Esophagus muscularis mucosa (tissue), 4 donors: ENCODE data around the gene SKIC8.

Experiments used
- CTCF ChIP-seq, 3 experiments: fragments of 200-600 bp in 2 of 3; fragments of 450-650 bp in 1 of 3; sonication (generic) in 2 of 3; IDR thresholded peaks; one replicate each; pipeline ENCODE4 v1.5.1; 2017 to 2019; ENCODE audit warnings: antibody characterized with exemption in 3 of 3, mild to moderate bottlenecking in 2 of 3, moderate library complexity in 1 of 3
- EP300 ChIP-seq: sonication (generic); formaldehyde crosslinking; IDR thresholded peaks from one replicate; pipeline ENCODE4 v1.6.1; 2017; ENCODE audit warnings: antibody characterized with exemption
- POLR2A ChIP-seq: fragments of 450-650 bp; IDR thresholded peaks from one replicate; pipeline ENCODE4 v1.6.1; 2017; ENCODE audit warnings: antibody characterized with exemption, moderate library complexity, mild to moderate bottlenecking, low read depth
- POLR2AphosphoS5 ChIP-seq, 2 donors: sonication (generic); formaldehyde crosslinking; IDR thresholded peaks; one replicate each; pipeline ENCODE4 v1.6.1; 2017; ENCODE audit warnings: antibody characterized with exemption in 2 of 2

- TF ChIP-seq CTCF (IDR thresholded peaks at IDR 0.05), result no peak
- TF ChIP-seq EP300, result no peak
- TF ChIP-seq POLR2AphosphoS5 (IDR thresholded peaks at IDR 0.05), result no peak
- no peak for TF ChIP-seq POLR2A
Observed at GRCh38 chr15:78291052-78291451, 8.4 kb downstream of the SKIC8 start.
